Measurements from ENCODE around the gene ITGB3.

Gene ITGB3

GRCh38 chr17:47280072-47280811 is 26.6 kb downstream of the ITGB3 start:
- no peaks in the 10 kb centered on the region for H3K9me2 ChIP-seq (replicated peaks; ENCODE audit: insufficient read depth, low read length)
- H3K27me3 ChIP-seq (ENCODE audit: low read length) = no peaks in the 10 kb centered on the region
- TF ChIP-seq CTCF (IDR thresholded peaks at IDR 0.05; ENCODE audit: insufficient read depth, low read length, poor library complexity, severe bottlenecking) = no peak
- TF ChIP-seq EZH2phosphoT487 (conservative IDR thresholded peaks at IDR 0.05; ENCODE audit: low read length) = no peak
- no peaks in the 10 kb centered on the region for H3K36me3 ChIP-seq (ENCODE audit: low read length)
- H4K20me1 ChIP-seq (ENCODE audit: low read depth, low read length) = no peaks in the 10 kb centered on the region
- no peak overlapping the region for H3K4me3 ChIP-seq (ENCODE audit: insufficient read depth, low read length, poor library complexity, severe bottlenecking)
- no peak overlapping the region for H3K4me2 ChIP-seq (ENCODE audit: low read depth, low read length, poor library complexity, severe bottlenecking)
- H3F3A ChIP-seq (ENCODE audit: insufficient read depth) = no peaks in the 10 kb centered on the region
- no peak overlapping the region for H3K9ac ChIP-seq (ENCODE audit: low read length)
- no peaks in the 10 kb centered on the region for H3K79me2 ChIP-seq (ENCODE audit: insufficient read depth, low read length)
- H3K9me3 ChIP-seq (ENCODE audit: insufficient read depth, low read length) = no peaks in the 10 kb centered on the region
- H2AFZ ChIP-seq (ENCODE audit: low read depth, low read length, severe bottlenecking) = no peak overlapping the region
- H3K27ac ChIP-seq (ENCODE audit: low read depth, low read length) = no peak overlapping the region

GRCh38 chr17:47281216-47281615 is 27.6 kb downstream of the ITGB3 start:
- H2AFZ ChIP-seq (ENCODE audit: low read depth, low read length, severe bottlenecking) = no peak overlapping the region
- H3K4me2 ChIP-seq (ENCODE audit: low read depth, low read length, poor library complexity, severe bottlenecking) = no peak overlapping the region

DNA sequence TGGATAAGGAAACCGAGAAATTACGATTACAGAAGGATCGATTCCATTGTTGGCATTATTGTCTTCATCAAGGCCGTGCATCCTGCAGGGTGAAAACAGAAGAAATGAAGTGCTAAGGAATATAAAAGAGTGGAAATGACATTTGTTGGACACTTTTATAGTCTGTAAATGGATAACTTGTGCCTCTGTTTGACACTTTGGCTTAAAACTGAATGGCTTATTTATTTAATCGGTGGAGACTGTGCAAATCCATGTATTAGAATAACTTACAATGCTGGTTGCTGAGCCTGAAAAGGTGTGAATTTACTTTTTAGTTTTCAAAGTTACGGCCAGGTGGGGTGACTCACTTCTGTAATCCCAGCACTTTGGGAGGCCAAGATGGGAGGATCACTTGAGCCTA is 31.4 kb downstream of the ITGB3 start:
- no peak overlapping the region for H3K27ac ChIP-seq (ENCODE audit: low read depth, low read length)
- no peaks in the 10 kb centered on the region for H3K9me2 ChIP-seq (replicated peaks; ENCODE audit: insufficient read depth, low read length)
- H3K79me2 ChIP-seq (ENCODE audit: insufficient read depth, low read length) = no peaks in the 10 kb centered on the region
- no peaks in the 10 kb centered on the region for H3K27me3 ChIP-seq (ENCODE audit: low read length)
- no peaks in the 10 kb centered on the region for H3F3A ChIP-seq (ENCODE audit: insufficient read depth)
- no peak overlapping the region for H3K4me2 ChIP-seq (ENCODE audit: low read depth, low read length, poor library complexity, severe bottlenecking)
- no peak overlapping the region for H2AFZ ChIP-seq (ENCODE audit: low read depth, low read length, severe bottlenecking)
- H3K36me3 ChIP-seq (ENCODE audit: low read length) = no peaks in the 10 kb centered on the region
- no peaks in the 10 kb centered on the region for H3K9me3 ChIP-seq (ENCODE audit: insufficient read depth, low read length)
- no peak overlapping the region for H3K9ac ChIP-seq (ENCODE audit: low read length)
- TF ChIP-seq EZH2phosphoT487 (conservative IDR thresholded peaks at IDR 0.05; ENCODE audit: low read length) (no peak), CTCF (IDR thresholded peaks at IDR 0.05; ENCODE audit: insufficient read depth, low read length, poor library complexity, severe bottlenecking) (no peak)
- no peaks in the 10 kb centered on the region for H4K20me1 ChIP-seq (ENCODE audit: low read depth, low read length)
- H3K4me3 ChIP-seq (ENCODE audit: insufficient read depth, low read length, poor library complexity, severe bottlenecking) = no peak overlapping the region

More at GRCh38 chr17:47281216-47281615, 27.6 kb downstream of the ITGB3 start:
- no peaks in the 10 kb centered on the region for H3K9me3 ChIP-seq (ENCODE audit: insufficient read depth, low read length)
- no peak overlapping the region for H3K4me3 ChIP-seq (ENCODE audit: insufficient read depth, low read length, poor library complexity, severe bottlenecking)
- TF ChIP-seq CTCF (IDR thresholded peaks at IDR 0.05; ENCODE audit: insufficient read depth, low read length, poor library complexity, severe bottlenecking) = no peak
- TF ChIP-seq EZH2phosphoT487 (conservative IDR thresholded peaks at IDR 0.05; ENCODE audit: low read length) = no peak
- no peak overlapping the region for H3K27ac ChIP-seq (ENCODE audit: low read depth, low read length)
- no peaks in the 10 kb centered on the region for H4K20me1 ChIP-seq (ENCODE audit: low read depth, low read length)
- H3K36me3 ChIP-seq (ENCODE audit: low read length) = no peaks in the 10 kb centered on the region
- H3K9me2 ChIP-seq (replicated peaks; ENCODE audit: insufficient read depth, low read length) = no peaks in the 10 kb centered on the region
- H3K9ac ChIP-seq (ENCODE audit: low read length) = no peak overlapping the region
- no peaks in the 10 kb centered on the region for H3K27me3 ChIP-seq (ENCODE audit: low read length)
- H3F3A ChIP-seq (ENCODE audit: insufficient read depth) = no peaks in the 10 kb centered on the region
- H3K79me2 ChIP-seq (ENCODE audit: insufficient read depth, low read length) = no peaks in the 10 kb centered on the region

All from SU-DHL-6 (cell line).